GM19043 (cell line): ENCODE results near the gene TMEM209.
"Not testable (repeated sequence)": the region's sequence is repeated elsewhere in the genome, so short reads cannot be mapped to it uniquely, and the experiment has no call there.

Experiments
- ATAC-seq: cut with Tn5 transposase; IDR thresholded peaks from one replicate; pipeline ENCODE4 v1.9.1; 2021; ENCODE audit warnings: low read depth; ENCODE audit not compliant: unreplicated experiment

TMEM209 gene

GRCh38 chr7:130205084-130205947 is at the start of gene TMEM209:
TMEM209 (minus strand) TSS chr7:130205406; CDS start chr7:130205375, 31 bp downstream.
- peak; percentile 99 for ATAC-seq

GRCh38 chr7:130254555-130254954 is 49.3 kb upstream of the TMEM209 start:
- ATAC-seq: no peak

- ATAC-seq: not testable (repeated sequence)
These were observed 44.4 kb upstream of the TMEM209 start for GRCh38 chr7:130249626-130250025.

- ATAC-seq: not testable (repeated sequence)
These were observed 43.6 kb upstream of the TMEM209 start for GRCh38 chr7:130248842-130249241.

GRCh38 chr7:130246491-130246890 is 41.3 kb upstream of the TMEM209 start:
- not testable (repeated sequence) for ATAC-seq

GRCh38 chr7:130243486-130243885 is 38.3 kb upstream of the TMEM209 start:
- not testable (repeated sequence) for ATAC-seq

- no peak for ATAC-seq
These were observed 37.2 kb upstream of the TMEM209 start for GRCh38 chr7:130242198-130243014.

GRCh38 chr7:130240240-130240639 is 35.0 kb upstream of the TMEM209 start:
- no peak for ATAC-seq

- not testable (repeated sequence) for ATAC-seq
These were observed 31.2 kb upstream of the TMEM209 start for GRCh38 chr7:130236361-130236760.

- no peak for ATAC-seq
These were observed 28.9 kb upstream of the TMEM209 start for GRCh38 chr7:130234078-130234477.

GRCh38 chr7:130232209-130232608 is 27.0 kb upstream of the TMEM209 start:
- no peak for ATAC-seq

GRCh38 chr7:130231792-130232191 is 26.6 kb upstream of the TMEM209 start:
- no peak for ATAC-seq

- ATAC-seq: not testable (repeated sequence)
These were observed 24.8 kb upstream of the TMEM209 start for GRCh38 chr7:130229981-130230380.

GRCh38 chr7:130228840-130229502 is 23.8 kb upstream of the TMEM209 start:
- ATAC-seq: no peak

- no peak for ATAC-seq
These were observed 22.8 kb upstream of the TMEM209 start for GRCh38 chr7:130227883-130228575.

- ATAC-seq: no peak
These were observed 21.1 kb upstream of the TMEM209 start for GRCh38 chr7:130226333-130226732.

- not testable (repeated sequence) for ATAC-seq
These were observed 19.7 kb upstream of the TMEM209 start for GRCh38 chr7:130224923-130225322.

- no peak for ATAC-seq
These were observed 19.0 kb upstream of the TMEM209 start for GRCh38 chr7:130224210-130224609.

GRCh38 chr7:130223646-130224045 is 18.4 kb upstream of the TMEM209 start:
- no peak for ATAC-seq

GRCh38 chr7:130221746-130222145 is 16.5 kb upstream of the TMEM209 start:
- no peak for ATAC-seq
